Natural killer cell (primary cell): ENCODE results near the gene STAC. TPM values are rescaled to one million over a fixed set of nuclear protein-coding genes. Genes with fewer than 3 reads are reported as not detected.
"Not testable (repeated sequence)": the region's sequence is repeated elsewhere in the genome, so short reads cannot be mapped to it uniquely, and the experiment has no call there.

Experiments
- ATAC-seq, 3 donors: fragments of 150-1000 bp in 2 of 3; fragments of 200-7000 bp in 1 of 3; cut with Tn5 transposase; 1 replicate in 1 of 3; 2 replicates in 2 of 3; pipeline ENCODE4 v1.10.0; 2021; ENCODE audit warnings: mild to moderate bottlenecking in 2 of 3, moderate library complexity in 2 of 3
- DNase-seq, 2 donors: peaks; one replicate each; pipeline versions ENCODE4 v3.0.0 to v3.0.0-alpha.2; 2013 to 2021; ENCODE audit warnings: mixed read lengths in 1 of 2
- H3K27ac ChIP-seq: one replicate; pipeline ENCODE4 v1.5.1; 2013; ENCODE audit warnings: mild to moderate bottlenecking, low read length
- H3K27me3 ChIP-seq: one replicate; pipeline ENCODE4 v1.6.1; 2013; ENCODE audit warnings: low read length; ENCODE audit not compliant: control insufficient read depth, insufficient read depth
- H3K36me3 ChIP-seq: one replicate; pipeline ENCODE4 v1.6.1; 2013; ENCODE audit warnings: low read length; ENCODE audit not compliant: control insufficient read depth, insufficient read depth
- H3K4me1 ChIP-seq: one replicate; pipeline ENCODE4 v1.6.1; 2013; ENCODE audit warnings: low read length; ENCODE audit not compliant: control insufficient read depth, insufficient read depth
- H3K4me3 ChIP-seq: one replicate; pipeline ENCODE4 v1.5.1; 2013; ENCODE audit warnings: low read length
- H3K9me3 ChIP-seq: one replicate; pipeline ENCODE4 v1.6.1; 2013; ENCODE audit warnings: low read length; ENCODE audit not compliant: control insufficient read depth, insufficient read depth
- H3K27ac Mint-ChIP-seq, 2 donors: one replicate each; pipeline ENCODE4 v1.8.0; 2022; ENCODE audit warnings: mild to moderate bottlenecking in 2 of 2, mixed read lengths in 2 of 2, moderate library complexity in 1 of 2
- H3K27me3 Mint-ChIP-seq, 2 donors: one replicate each; pipeline ENCODE4 v1.8.0; 2022; ENCODE audit warnings: low read depth in 2 of 2, mixed read lengths in 2 of 2
- H3K36me3 Mint-ChIP-seq: one replicate; pipeline ENCODE4 v1.8.0; 2022; ENCODE audit warnings: mixed read lengths
- H3K4me1 Mint-ChIP-seq, 2 donors: one replicate each; pipeline ENCODE4 v1.8.0; 2022; ENCODE audit warnings: mixed read lengths in 2 of 2
- H3K4me3 Mint-ChIP-seq: one replicate; pipeline ENCODE4 v1.8.0; 2022; ENCODE audit warnings: mild to moderate bottlenecking, moderate library complexity, mixed read lengths
- H3K9me3 Mint-ChIP-seq, 2 donors: one replicate each; pipeline ENCODE4 v1.8.0; 2022; ENCODE audit warnings: mixed read lengths in 2 of 2
- WGBS: methylation state at CpG from one replicate; pipeline ENCODE4 v1.1.7; 2013; ENCODE audit warnings: missing lambda C conversion rate; ENCODE audit not compliant: insufficient coverage; 5-methylcytosine and 5-hydroxymethylcytosine counted together
- intact Hi-C: fragments of 100-400 bp; cut with micrococcal nuclease; formaldehyde crosslinking; loops from one replicate; pipeline ENCODE4 v1.14.2; 2022
- total RNA-seq, 4 donors: library from RNA; stranded (reverse); fragments of 120-200 nt in 1 of 4; gene quantifications; one replicate each; pipeline versions ENCODE4 v1.2.3 to v1.2.4, GENCODE V29; 2013 to 2022
- TF ChIP-seq, protein P1 (sequence below): fragments of 200-600 bp; IDR thresholded peaks from one replicate; pipeline ENCODE4 v1.8.0; 2022; ENCODE audit warnings: antibody characterized with exemption

STAC gene
- total RNA-seq, 3 donors from 2014 or later (not counting 1 experiment from before 2014, with no cell fraction given): not detected

DNA sequence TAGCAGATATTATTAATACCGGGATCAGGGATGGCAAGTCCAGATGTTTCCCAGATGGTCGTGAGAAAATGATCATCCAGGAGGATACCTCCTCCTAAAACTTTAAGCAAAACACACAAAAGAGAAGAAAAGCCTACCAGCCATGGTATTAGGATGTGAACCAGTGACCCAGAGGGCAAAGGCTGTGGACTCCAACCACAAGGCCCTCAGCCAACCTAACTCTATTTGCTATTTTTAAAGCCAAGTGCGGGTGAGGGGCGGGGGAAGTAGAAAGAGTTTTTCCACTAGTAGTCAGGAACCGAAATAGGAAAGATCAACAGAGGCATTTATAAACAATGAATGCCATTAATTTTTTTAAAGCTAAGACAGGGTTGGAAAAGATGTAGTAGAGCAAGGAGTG is 77.4 kb downstream of the STAC start:
- 90% methylated on average over 4 of the region's 5 CpGs for WGBS
- no peaks in the 10 kb centered on the region for H3K36me3 ChIP-seq
- ATAC-seq (no peak), DNase-seq (no peak)
- Mint-ChIP-seq H3K4me3 (no peak overlapping the region), H3K27ac (no peak overlapping the region), H3K9me3 (peaks cover 0 to 4% of the 10 kb centered on the region in 2 donors), H3K36me3 (no peaks in the 10 kb centered on the region), H3K4me1 (no peaks in the 10 kb centered on the region), H3K27me3 (no peaks in the 10 kb centered on the region)
- intact Hi-C loops: no loop called here
- H3K4me1 ChIP-seq: no peaks in the 10 kb centered on the region
- no peaks in the 10 kb centered on the region for H3K9me3 ChIP-seq
- H3K4me3 ChIP-seq: no peak overlapping the region
- H3K27me3 ChIP-seq: no peaks in the 10 kb centered on the region
- no peak overlapping the region for H3K27ac ChIP-seq
- TF ChIP-seq, protein P1, sequence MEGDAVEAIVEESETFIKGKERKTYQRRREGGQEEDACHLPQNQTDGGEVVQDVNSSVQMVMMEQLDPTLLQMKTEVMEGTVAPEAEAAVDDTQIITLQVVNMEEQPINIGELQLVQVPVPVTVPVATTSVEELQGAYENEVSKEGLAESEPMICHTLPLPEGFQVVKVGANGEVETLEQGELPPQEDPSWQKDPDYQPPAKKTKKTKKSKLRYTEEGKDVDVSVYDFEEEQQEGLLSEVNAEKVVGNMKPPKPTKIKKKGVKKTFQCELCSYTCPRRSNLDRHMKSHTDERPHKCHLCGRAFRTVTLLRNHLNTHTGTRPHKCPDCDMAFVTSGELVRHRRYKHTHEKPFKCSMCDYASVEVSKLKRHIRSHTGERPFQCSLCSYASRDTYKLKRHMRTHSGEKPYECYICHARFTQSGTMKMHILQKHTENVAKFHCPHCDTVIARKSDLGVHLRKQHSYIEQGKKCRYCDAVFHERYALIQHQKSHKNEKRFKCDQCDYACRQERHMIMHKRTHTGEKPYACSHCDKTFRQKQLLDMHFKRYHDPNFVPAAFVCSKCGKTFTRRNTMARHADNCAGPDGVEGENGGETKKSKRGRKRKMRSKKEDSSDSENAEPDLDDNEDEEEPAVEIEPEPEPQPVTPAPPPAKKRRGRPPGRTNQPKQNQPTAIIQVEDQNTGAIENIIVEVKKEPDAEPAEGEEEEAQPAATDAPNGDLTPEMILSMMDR: no peak

GRCh38 chr3:36459177-36459576 is 78.9 kb downstream of the STAC start:
- ATAC-seq (no peak), DNase-seq (no peak)
- TF ChIP-seq, protein P1: no peak
- Histone ChIP-seq H3K4me3 (no peak overlapping the region), H3K9me3 (no peaks in the 10 kb centered on the region), H3K36me3 (no peaks in the 10 kb centered on the region), H3K27me3 (no peaks in the 10 kb centered on the region), H3K27ac (no peak overlapping the region), H3K4me1 (no peaks in the 10 kb centered on the region)
- Mint-ChIP-seq H3K4me1 (no peaks in the 10 kb centered on the region), H3K4me3 (no peak overlapping the region), H3K9me3 (peaks cover 0 to 4% of the 10 kb centered on the region in 2 donors), H3K27ac (no peak overlapping the region), H3K36me3 (no peaks in the 10 kb centered on the region), H3K27me3 (no peaks in the 10 kb centered on the region)
- intact Hi-C loops: no loop called here

- Histone ChIP-seq H3K27ac (no peak overlapping the region), H3K4me1 (no peaks in the 10 kb centered on the region), H3K36me3 (no peaks in the 10 kb centered on the region), H3K4me3 (no peak overlapping the region), H3K9me3 (no peaks in the 10 kb centered on the region), H3K27me3 (no peaks in the 10 kb centered on the region)
- 70% methylated on average over 1 of the region's 1 CpG for WGBS
- Mint-ChIP-seq H3K4me3 (no peak overlapping the region), H3K4me1 (no peaks in the 10 kb centered on the region), H3K27ac (no peak overlapping the region), H3K9me3 (peaks cover 0 to 4% of the 10 kb centered on the region in 2 donors), H3K36me3 (no peaks in the 10 kb centered on the region), H3K27me3 (no peaks in the 10 kb centered on the region)
- intact Hi-C loops: no loop called here
- TF ChIP-seq, protein P1: no peak
- DNase-seq (no peak), ATAC-seq (no peak)
Observed at GRCh38 chr3:36461597-36461996, 81.3 kb downstream of the STAC start.

DNA sequence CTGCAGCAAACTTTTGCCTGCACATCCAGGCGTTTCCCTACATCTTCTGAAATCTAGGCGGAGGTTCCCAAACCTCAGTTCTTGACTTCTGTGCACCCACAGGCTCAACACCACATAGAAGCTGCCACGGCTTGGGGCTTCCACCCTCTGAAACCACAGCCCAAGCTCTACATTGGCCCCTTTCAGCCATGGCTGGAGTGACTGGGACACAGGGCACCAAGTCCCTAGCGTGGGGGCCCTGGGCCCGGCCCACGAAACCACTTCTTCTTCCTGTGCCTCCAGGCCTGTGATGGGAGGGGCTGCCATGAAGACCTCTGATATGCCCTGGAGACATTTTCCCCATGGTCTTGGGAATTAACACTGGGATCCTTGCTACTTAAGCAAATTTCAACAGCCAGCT is 91.7 kb downstream of the STAC start:
- H3K36me3 Mint-ChIP-seq, DNase-seq, H3K27me3 ChIP-seq, intact Hi-C loops, H3K4me3 Mint-ChIP-seq, H3K4me1 Mint-ChIP-seq, H3K27ac ChIP-seq, H3K9me3 Mint-ChIP-seq, H3K9me3 ChIP-seq, H3K36me3 ChIP-seq, H3K27me3 Mint-ChIP-seq, H3K4me3 ChIP-seq, H3K4me1 ChIP-seq, H3K27ac Mint-ChIP-seq, ATAC-seq: not testable (repeated sequence)
- WGBS: 73% methylated on average over 6 of the region's 6 CpGs
